ENCODE measurements around the gene OS9. TPM values are rescaled to one million over a fixed set of nuclear protein-coding genes. Genes with fewer than 3 reads are reported as not detected.

The OS9 gene
- total RNA-seq, 1 experiment from 2014 or later, result 152 TPM

GRCh38 chr12:57766464-57767304 is 72.8 kb downstream of the OS9 start, which contains the start of gene CYP27B1:
Gene CYP27B1 (minus strand): TSS chr12:57767078. CDS start chr12:57767041, 37 bp downstream.
- peak; percentile 32 for DNase-seq (ENCODE audit: low read depth)

DNA sequence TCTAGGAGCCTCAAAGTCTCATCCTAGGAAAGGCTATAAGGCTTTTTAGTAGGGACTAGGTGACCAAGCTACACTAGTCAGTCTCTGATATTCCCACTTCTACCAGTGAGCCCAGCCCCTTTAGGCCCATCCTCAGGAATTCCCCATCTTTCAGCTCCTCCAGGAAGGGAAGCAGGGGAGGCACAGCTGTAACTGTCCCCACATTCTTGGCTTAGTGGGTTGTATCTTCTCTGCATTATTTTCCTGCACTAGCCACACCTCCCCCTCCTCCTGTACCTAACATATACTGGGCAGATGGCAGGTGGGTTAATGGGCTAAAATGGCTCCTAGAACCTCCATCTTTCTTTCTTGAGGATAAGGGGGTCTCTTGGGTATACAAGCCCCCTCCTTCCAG is 73.4 kb downstream of the OS9 start:
- no peak for DNase-seq (ENCODE audit: low read depth)

DNA sequence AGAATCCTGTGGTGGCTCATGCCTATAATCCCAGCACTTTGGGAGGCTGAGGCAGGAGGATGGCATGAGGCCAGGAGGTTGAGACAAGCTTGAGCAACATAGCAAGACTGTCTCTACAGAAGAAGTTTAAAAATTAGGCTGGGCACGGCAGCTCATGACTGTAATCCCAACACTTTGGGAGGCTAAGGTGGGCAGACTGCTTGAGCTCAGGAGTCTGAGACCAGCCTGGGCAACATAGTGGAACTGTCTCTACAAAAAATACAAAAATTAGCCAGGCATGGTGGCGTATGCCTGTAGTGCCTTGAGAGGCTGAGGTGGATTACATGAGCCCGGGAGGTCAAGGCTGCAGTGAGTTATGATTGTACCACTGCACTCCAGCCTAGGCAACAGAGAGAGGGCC is 73.9 kb downstream of the OS9 start:
- no peak for DNase-seq (ENCODE audit: low read depth)

DNA sequence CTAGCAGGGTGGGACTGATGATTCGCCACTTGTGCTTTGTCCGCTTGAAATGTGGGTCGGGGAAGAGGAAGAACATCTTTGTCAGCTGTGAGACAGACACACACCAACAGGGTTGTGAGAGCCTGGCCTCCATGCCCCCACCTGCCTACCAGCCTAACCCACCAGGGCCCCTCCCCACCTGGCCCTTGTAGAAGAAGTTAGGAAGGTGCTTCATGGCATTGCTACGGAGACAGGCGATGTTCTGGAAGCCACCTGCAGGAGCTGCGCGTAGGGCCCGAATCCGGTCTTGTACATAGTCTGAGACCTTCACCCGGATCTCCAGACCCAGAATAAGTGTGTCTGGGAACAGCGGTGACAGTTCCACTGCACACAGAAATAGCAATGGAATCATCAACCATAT is 75.7 kb downstream of the OS9 start:
- DNase-seq (ENCODE audit: low read depth), result no peak

GRCh38 chr12:57770734-57771133 is 76.8 kb downstream of the OS9 start:
- DNase-seq (ENCODE audit: low read depth), result no peak

Other genes with a start within 250 kb of the OS9 start
- gene INHBE, start 238.8 kb upstream of the OS9 start, total RNA-seq (2014; rRNA removed; shearing (Covaris generic)), result 0.24 and 0.88 TPM in 2 replicates
- 0.49 and 0.60 TPM in 2 replicates for gene GLI1, start 234.3 kb upstream of the OS9 start, total RNA-seq (2014; rRNA removed; shearing (Covaris generic))
- gene ARHGAP9, start 214.3 kb upstream of the OS9 start, total RNA-seq (2014; rRNA removed; shearing (Covaris generic)), result 0.20 TPM in 1 of 2 replicates, not detected in the other
- 79.7 and 94.8 TPM in 2 replicates for gene MARS1, start 206.1 kb upstream of the OS9 start, total RNA-seq (2014; rRNA removed; shearing (Covaris generic))
- gene DDIT3, start 173.6 kb upstream of the OS9 start, total RNA-seq (2014; rRNA removed; shearing (Covaris generic)), result 19.1 and 24.8 TPM in 2 replicates
- 1.7 and 2.1 TPM in 2 replicates for gene MBD6, start 171.3 kb upstream of the OS9 start, total RNA-seq (2014; rRNA removed; shearing (Covaris generic))
- gene DCTN2, start 146.9 kb upstream of the OS9 start, total RNA-seq (2014; rRNA removed; shearing (Covaris generic)), result 123 and 155 TPM in 2 replicates
- gene KIF5A, start 144.1 kb upstream of the OS9 start, total RNA-seq (2014; rRNA removed; shearing (Covaris generic)), result 0.60 and 1.9 TPM in 2 replicates
- 15.9 and 19.3 TPM in 2 replicates for gene PIP4K2C, start 102.9 kb upstream of the OS9 start, total RNA-seq (2014; rRNA removed; shearing (Covaris generic))
- 9.9 and 10.7 TPM in 2 replicates for gene DTX3, start 89.3 kb upstream of the OS9 start, total RNA-seq (2014; rRNA removed; shearing (Covaris generic))
- 9.4 and 11.5 TPM in 2 replicates for gene ARHGEF25, start 82.7 kb upstream of the OS9 start, total RNA-seq (2014; rRNA removed; shearing (Covaris generic))
- 11.9 and 14.4 TPM in 2 replicates for gene B4GALNT1, start 60.9 kb upstream of the OS9 start, total RNA-seq (2014; rRNA removed; shearing (Covaris generic))
- gene AGAP2, start 44.6 kb downstream of the OS9 start, total RNA-seq (2014; rRNA removed; shearing (Covaris generic)), result 0.20 and 0.72 TPM in 2 replicates
- gene TSPAN31, start 50.9 kb downstream of the OS9 start, total RNA-seq (2014; rRNA removed; shearing (Covaris generic)), result 39.2 and 42.1 TPM in 2 replicates
- gene CDK4, start 58.2 kb downstream of the OS9 start, total RNA-seq (2014; rRNA removed; shearing (Covaris generic)), result 232 and 269 TPM in 2 replicates
- 3.0 and 4.2 TPM in 2 replicates for gene MARCHF9, start 61.0 kb downstream of the OS9 start, total RNA-seq (2014; rRNA removed; shearing (Covaris generic))
- 1.1 and 1.2 TPM in 2 replicates for gene CYP27B1, start 72.9 kb downstream of the OS9 start, total RNA-seq (2014; rRNA removed; shearing (Covaris generic))
- gene METTL1, start 78.0 kb downstream of the OS9 start, total RNA-seq (2014; rRNA removed; shearing (Covaris generic)), result 8.8 and 11.2 TPM in 2 replicates
- gene EEF1AKMT3, start 78.5 kb downstream of the OS9 start, total RNA-seq (2014; rRNA removed; shearing (Covaris generic)), result 5.3 and 6.6 TPM in 2 replicates
- 43.1 and 48.8 TPM in 2 replicates for gene TSFM, start 88.7 kb downstream of the OS9 start, total RNA-seq (2014; rRNA removed; shearing (Covaris generic))
- 1.3 and 1.8 TPM in 2 replicates for gene AVIL, start 124.6 kb downstream of the OS9 start, total RNA-seq (2014; rRNA removed; shearing (Covaris generic))
- 27.8 and 44.0 TPM in 2 replicates for gene CTDSP2, start 152.6 kb downstream of the OS9 start, total RNA-seq (2014; rRNA removed; shearing (Covaris generic))
- 24.0 and 33.1 TPM in 2 replicates for gene ATP23, start 247.4 kb downstream of the OS9 start, total RNA-seq (2014; rRNA removed; shearing (Covaris generic))

Measured in RPMI7951 (cell line).